GM23338 (cell line): Measurements from ENCODE around the gene HBA1. TPM values are rescaled to one million over a fixed set of nuclear protein-coding genes. Genes with fewer than 3 reads are reported as not detected.

Source experiments
- CREB1 ChIP-seq: fragments of 250-450 bp; sonication (Bioruptor Pico); IDR thresholded peaks from 2 replicates; pipeline ENCODE4 v1.5.0; 2020; ENCODE audit warnings: low read depth, mild to moderate bottlenecking, moderate library complexity
- CTCF ChIP-seq, 2 experiments: fragments of 200-600 bp in 1 of 2; sonication (generic) in 1 of 2; conservative IDR thresholded peaks; 2 replicates each; pipeline versions ENCODE4 v1.5.1 to v1.6.1; 2016 to 2017; ENCODE audit warnings: antibody characterized with exemption in 2 of 2, low read depth in 2 of 2, mild to moderate bottlenecking in 2 of 2, moderate library complexity in 1 of 2
- NANOG ChIP-seq: IDR thresholded peaks from 2 replicates; pipeline ENCODE4 v1.6.1; 2016; ENCODE audit warnings: antibody characterized with exemption, borderline replicate concordance
- POLR2AphosphoS5 ChIP-seq: IDR thresholded peaks from 2 replicates; pipeline ENCODE4 v1.6.1; 2016; ENCODE audit warnings: antibody characterized with exemption, low read depth
- STAT1 ChIP-seq: IDR thresholded peaks from one replicate; pipeline ENCODE4 v1.6.1; 2016; ENCODE audit warnings: antibody characterized with exemption; ENCODE audit not compliant: unreplicated experiment
- ZNF331 ChIP-seq: fragments of 250-450 bp; sonication (Bioruptor Pico); IDR thresholded peaks from 2 replicates; pipeline ENCODE4 v1.5.0; 2020; ENCODE audit warnings: low read depth, mild to moderate bottlenecking, moderate library complexity
- ZNF462 ChIP-seq: fragments of 250-450 bp; sonication (Bioruptor Pico); IDR thresholded peaks from 2 replicates; pipeline ENCODE4 v1.5.0; 2020; ENCODE audit warnings: mild to moderate bottlenecking, moderate library complexity
- polyA plus RNA-seq: library from polyadenylated mRNA; unstranded; fragments of >200 nt; fragmentation: Nextera tagmentation; extraction: Ambion mirVana; gene quantifications from 2 replicates; pipeline ENCODE4 v1.2.1, GENCODE V29; 2016
- total RNA-seq: library from RNA; depleted of rRNA; stranded (reverse); fragments of >200 nt; shearing (Covaris generic); gene quantifications from 2 replicates; pipeline ENCODE4 v1.2.3, GENCODE V29; 2014
- TF ChIP-seq, protein P1 (sequence below): IDR thresholded peaks from 2 replicates; pipeline ENCODE4 v1.6.1; 2016; ENCODE audit warnings: antibody characterized with exemption

HBA1 gene
- total and polyA plus RNA-seq, 2 experiments from 2014 or later, result 6.7 TPM; not detected in 1

DNA sequence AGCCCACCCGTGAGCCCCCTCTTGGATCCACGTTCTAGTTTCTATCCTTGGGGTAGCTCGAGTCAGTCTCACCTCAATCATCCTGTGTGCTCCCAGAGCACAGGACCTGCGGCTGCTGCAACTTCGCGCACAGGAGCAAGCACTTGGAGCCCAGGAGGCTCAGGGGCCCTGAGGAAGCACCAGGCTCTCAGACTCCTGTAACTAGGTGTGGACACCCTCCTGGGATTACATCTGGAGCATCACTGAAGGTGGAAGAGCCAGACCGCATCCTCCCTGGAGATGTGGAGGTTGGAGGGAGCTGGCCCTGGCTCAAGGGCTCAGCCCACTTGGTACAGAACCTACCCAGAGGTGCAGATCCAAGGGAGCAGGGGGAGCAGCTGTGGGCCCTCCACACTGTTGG lies 6.5 kb downstream of the HBA1 start (continued):
- TF ChIP-seq ZNF462 (CRISPR knock-in tag) (no peak), CREB1 (no peak), POLR2AphosphoS5 (no peak), STAT1 (no peak), NANOG (no peak), ZNF331 (CRISPR knock-in tag) (no peak), CTCF (conservative IDR thresholded peaks at IDR 0.05; ENCODE audit: low read depth in 2 of 2) (no peak)
- TF ChIP-seq, protein P1, sequence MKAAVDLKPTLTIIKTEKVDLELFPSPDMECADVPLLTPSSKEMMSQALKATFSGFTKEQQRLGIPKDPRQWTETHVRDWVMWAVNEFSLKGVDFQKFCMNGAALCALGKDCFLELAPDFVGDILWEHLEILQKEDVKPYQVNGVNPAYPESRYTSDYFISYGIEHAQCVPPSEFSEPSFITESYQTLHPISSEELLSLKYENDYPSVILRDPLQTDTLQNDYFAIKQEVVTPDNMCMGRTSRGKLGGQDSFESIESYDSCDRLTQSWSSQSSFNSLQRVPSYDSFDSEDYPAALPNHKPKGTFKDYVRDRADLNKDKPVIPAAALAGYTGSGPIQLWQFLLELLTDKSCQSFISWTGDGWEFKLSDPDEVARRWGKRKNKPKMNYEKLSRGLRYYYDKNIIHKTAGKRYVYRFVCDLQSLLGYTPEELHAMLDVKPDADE, result no peak
